ENCODE results near the gene LRPPRC. TPM values are rescaled to one million over a fixed set of nuclear protein-coding genes. Genes with fewer than 3 reads are reported as not detected.
A peak's percentile ranks its signal among the peaks of the same experiment; 100 is the strongest.

LRPPRC gene
- total RNA-seq (ENCODE audit: unreplicated experiment), result 88.0 TPM
- long read RNA-seq, full-length matches to known transcripts, result 2 of 9 reads
- long read RNA-seq, partial matches to known transcripts, result 3 of 9 reads
- long read RNA-seq, other reads (novel, unspliced or antisense), result 4 of 9 reads

DNA sequence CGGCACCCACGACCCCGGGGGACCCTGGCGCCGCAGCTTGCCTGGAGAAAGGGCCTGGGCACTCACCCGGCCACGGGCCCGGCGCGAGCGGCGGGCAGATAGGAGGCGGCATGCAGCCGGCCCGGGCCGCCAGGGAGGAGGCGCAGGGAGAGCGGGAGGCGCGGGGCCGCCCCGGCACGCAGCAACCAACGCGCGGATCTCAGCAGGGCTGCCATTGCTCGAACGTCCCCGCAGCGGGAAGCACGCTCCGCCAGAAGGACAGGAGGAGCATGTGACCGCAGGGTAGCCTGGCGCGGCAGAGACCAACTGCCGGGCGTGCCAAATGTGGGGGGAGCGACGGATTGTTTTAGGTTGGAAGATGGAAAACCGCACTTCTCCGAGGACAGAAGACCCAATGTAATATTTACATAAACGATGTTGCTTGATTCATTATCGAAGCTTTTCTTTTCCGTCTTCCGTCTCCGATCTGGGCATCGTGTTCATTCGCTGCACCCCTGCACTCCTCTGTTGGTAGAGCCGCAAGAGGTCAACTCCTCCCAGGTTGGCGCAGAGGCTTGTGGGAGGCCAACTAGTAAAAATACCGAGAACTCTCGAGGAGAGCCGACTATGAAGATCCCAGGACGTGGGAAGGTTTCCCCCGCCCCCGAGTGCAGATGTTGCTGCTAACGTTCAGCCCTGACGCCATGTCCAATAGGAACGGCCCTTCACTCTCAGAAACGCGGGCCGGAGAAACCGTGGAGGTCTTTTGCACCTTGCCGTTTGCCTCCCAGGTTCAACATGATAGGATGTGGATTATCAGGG lies at the start of gene LRPPRC:
Gene LRPPRC, minus strand, starts transcription at position 257 of the 801 bp plus-strand sequence. Its CDS starts 42 bp downstream, at position 215.
- peak within 1 kb of the TSS; percentile 94 for H3K4me3 Mint-ChIP-seq (ENCODE audit: unreplicated experiment)
- H3K27me3 Mint-ChIP-seq (ENCODE audit: unreplicated experiment), result no peaks in the 10 kb centered on the region
- TF ChIP-seq, protein P1, sequence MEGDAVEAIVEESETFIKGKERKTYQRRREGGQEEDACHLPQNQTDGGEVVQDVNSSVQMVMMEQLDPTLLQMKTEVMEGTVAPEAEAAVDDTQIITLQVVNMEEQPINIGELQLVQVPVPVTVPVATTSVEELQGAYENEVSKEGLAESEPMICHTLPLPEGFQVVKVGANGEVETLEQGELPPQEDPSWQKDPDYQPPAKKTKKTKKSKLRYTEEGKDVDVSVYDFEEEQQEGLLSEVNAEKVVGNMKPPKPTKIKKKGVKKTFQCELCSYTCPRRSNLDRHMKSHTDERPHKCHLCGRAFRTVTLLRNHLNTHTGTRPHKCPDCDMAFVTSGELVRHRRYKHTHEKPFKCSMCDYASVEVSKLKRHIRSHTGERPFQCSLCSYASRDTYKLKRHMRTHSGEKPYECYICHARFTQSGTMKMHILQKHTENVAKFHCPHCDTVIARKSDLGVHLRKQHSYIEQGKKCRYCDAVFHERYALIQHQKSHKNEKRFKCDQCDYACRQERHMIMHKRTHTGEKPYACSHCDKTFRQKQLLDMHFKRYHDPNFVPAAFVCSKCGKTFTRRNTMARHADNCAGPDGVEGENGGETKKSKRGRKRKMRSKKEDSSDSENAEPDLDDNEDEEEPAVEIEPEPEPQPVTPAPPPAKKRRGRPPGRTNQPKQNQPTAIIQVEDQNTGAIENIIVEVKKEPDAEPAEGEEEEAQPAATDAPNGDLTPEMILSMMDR (IDR thresholded peaks at IDR 0.05; ENCODE audit: partially characterized antibody, unreplicated experiment), result no peak
- peak; percentile 87 for DNase-seq
- H3K9me3 Mint-ChIP-seq (ENCODE audit: unreplicated experiment), result peaks cover 4% of the 10 kb centered on the region
- H3K36me3 Mint-ChIP-seq (ENCODE audit: unreplicated experiment), result no peaks in the 10 kb centered on the region
- H3K27ac Mint-ChIP-seq (ENCODE audit: unreplicated experiment), result peak within 1 kb of the TSS; percentile 100
- H3K4me1 Mint-ChIP-seq (ENCODE audit: low read depth, unreplicated experiment), result peaks cover 22% of the 10 kb centered on the region

DNA sequence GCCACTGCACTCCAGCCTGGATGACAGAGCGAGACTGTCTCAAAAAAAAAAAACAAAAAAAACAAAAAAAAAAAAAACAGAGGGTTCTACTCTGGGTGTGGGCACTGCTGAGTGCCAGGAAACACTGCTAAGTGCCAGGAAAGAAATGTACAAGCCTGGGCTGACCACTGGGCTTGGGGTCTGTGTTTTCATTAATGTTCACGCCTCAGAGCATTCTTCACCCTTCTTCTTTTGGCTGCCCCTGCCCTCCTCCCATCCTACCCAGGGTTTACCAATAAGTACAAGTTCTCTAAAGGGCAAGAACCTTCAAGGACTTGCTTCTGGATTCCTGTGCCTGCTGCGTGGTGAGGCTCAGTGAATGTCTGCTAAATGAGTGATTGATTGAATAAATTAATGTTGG lies 49.3 kb upstream of the LRPPRC start:
- DNase-seq, result no peak
- Mint-ChIP-seq H3K27ac (ENCODE audit: unreplicated experiment) (no peak overlapping the region), H3K27me3 (ENCODE audit: unreplicated experiment) (no peaks in the 10 kb centered on the region), H3K9me3 (ENCODE audit: unreplicated experiment) (peaks cover 3% of the 10 kb centered on the region), H3K36me3 (ENCODE audit: unreplicated experiment) (peaks cover 5% of the 10 kb centered on the region), H3K4me1 (ENCODE audit: low read depth, unreplicated experiment) (no peaks in the 10 kb centered on the region), H3K4me3 (ENCODE audit: unreplicated experiment) (no peak overlapping the region)
- TF ChIP-seq, protein P1 (IDR thresholded peaks at IDR 0.05; ENCODE audit: partially characterized antibody, unreplicated experiment), result no peak

DNA sequence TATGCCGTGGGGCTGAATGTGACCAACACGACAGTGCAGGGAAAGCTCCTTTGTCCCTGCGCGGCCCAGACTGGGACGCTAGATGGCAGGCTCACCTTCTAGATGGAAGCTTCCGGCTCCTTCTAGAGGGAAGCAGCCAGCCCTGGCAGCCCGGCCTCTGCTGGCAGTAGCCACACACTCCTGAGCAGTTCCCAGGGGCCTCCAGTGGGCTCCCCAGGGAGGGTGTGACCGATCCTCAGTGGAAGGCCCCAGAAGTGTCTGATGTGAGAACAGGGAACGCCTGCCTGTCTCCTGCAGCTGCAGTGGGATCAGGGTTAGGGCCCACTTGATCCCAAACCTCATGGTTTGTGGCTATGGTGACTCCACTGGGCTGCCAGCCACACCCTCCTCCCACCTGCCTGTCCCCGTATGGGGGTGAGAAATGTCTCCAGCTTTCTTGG lies 48.5 kb upstream of the LRPPRC start:
- Mint-ChIP-seq H3K4me1 (ENCODE audit: low read depth, unreplicated experiment) (no peaks in the 10 kb centered on the region), H3K9me3 (ENCODE audit: unreplicated experiment) (peaks cover 3% of the 10 kb centered on the region), H3K36me3 (ENCODE audit: unreplicated experiment) (peaks cover 5% of the 10 kb centered on the region), H3K27me3 (ENCODE audit: unreplicated experiment) (no peaks in the 10 kb centered on the region), H3K27ac (ENCODE audit: unreplicated experiment) (no peak overlapping the region), H3K4me3 (ENCODE audit: unreplicated experiment) (no peak overlapping the region)
- TF ChIP-seq, protein P1 (IDR thresholded peaks at IDR 0.05; ENCODE audit: partially characterized antibody, unreplicated experiment), result peak; percentile 63
- DNase-seq, result peak; percentile 90

DNA sequence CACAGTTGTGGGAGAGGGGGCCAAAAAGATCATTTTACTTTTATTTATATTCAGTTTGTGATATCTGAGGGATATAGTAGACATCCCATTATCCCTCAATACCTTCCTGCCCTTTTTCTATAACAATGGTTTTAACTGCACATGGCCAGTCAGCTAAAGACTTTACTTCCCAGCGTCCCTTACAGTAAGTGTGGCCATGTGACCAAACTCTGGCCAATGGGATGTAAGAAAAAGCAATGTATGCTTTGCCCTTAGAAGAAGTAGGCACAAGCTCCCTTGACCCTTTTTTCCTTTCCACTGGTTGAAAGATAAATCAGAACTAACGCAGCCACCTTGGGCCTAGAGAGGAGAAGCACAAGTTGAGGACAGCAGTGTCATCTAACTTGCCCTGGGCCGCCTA lies 44.6 kb upstream of the LRPPRC start:
- Mint-ChIP-seq H3K27me3 (ENCODE audit: unreplicated experiment) (no peaks in the 10 kb centered on the region), H3K27ac (ENCODE audit: unreplicated experiment) (no peak overlapping the region)

More for the DNA sequence above, 44.6 kb upstream of the LRPPRC start:
- Mint-ChIP-seq H3K4me1 (ENCODE audit: low read depth, unreplicated experiment) (peaks cover 5% of the 10 kb centered on the region), H3K4me3 (ENCODE audit: unreplicated experiment) (no peak overlapping the region), H3K9me3 (ENCODE audit: unreplicated experiment) (peaks cover 2% of the 10 kb centered on the region), H3K36me3 (ENCODE audit: unreplicated experiment) (no peaks in the 10 kb centered on the region)
- TF ChIP-seq, protein P1 (IDR thresholded peaks at IDR 0.05; ENCODE audit: partially characterized antibody, unreplicated experiment), result no peak
- DNase-seq, result no peak

Measured in glutamatergic neuron (in vitro differentiated cells).